ENCODE measurements around the gene KLK15.

- TF ChIP-seq TAF1 (IDR thresholded peaks at IDR 0.05; ENCODE audit: low read depth) (no peak), CTCF (IDR thresholded peaks at IDR 0.05; ENCODE audit: poor library complexity, severe bottlenecking) (no peak), REST (IDR thresholded peaks at IDR 0.05; ENCODE audit: borderline replicate concordance) (no peak), EP300 (conservative IDR thresholded peaks at IDR 0.05; ENCODE audit: poor library complexity, severe bottlenecking) (no peak), POLR2AphosphoS5 (IDR thresholded peaks at IDR 0.05) (no peak), EZH2 (IDR thresholded peaks at IDR 0.05; ENCODE audit: borderline replicate concordance, insufficient read depth, low read length, poor library complexity, severe bottlenecking) (no peak)
These were observed 18.5 kb downstream of the KLK15 start for GRCh38 chr19:50814883-50815282.

Measured in neural cell (in vitro differentiated cells).